ENCODE data around the gene ZNF335. TPM values are rescaled to one million over a fixed set of nuclear protein-coding genes. Genes with fewer than 3 reads are reported as not detected.

ZNF335 gene
- total RNA-seq, 1 experiment from 2014 or later = 11.1 TPM

- in situ Hi-C loops (cut with HindIII; ENCODE audit: low sequenced_read_pairs) = no loop called here
- DNase-seq (ENCODE audit: low spot score) = no peak
Observed at GRCh38 chr20:45981261-45981660, 9.3 kb upstream of the ZNF335 start.

GRCh38 chr20:45976086-45976485 lies 4.1 kb upstream of the ZNF335 start:
- no peak for DNase-seq (ENCODE audit: low spot score)
- in situ Hi-C loops (cut with HindIII; ENCODE audit: low sequenced_read_pairs) = no loop called here

- in situ Hi-C loops (cut with HindIII; ENCODE audit: low sequenced_read_pairs) = no loop called here
- DNase-seq (ENCODE audit: low spot score) = no peak
Observed at GRCh38 chr20:45975686-45976085, 3.7 kb upstream of the ZNF335 start.

- in situ Hi-C loops (cut with HindIII; ENCODE audit: low sequenced_read_pairs) = no loop called here
- DNase-seq (ENCODE audit: low spot score) = no peak
Observed at GRCh38 chr20:45974896-45975565, 3.0 kb upstream of the ZNF335 start.

- no peak for DNase-seq (ENCODE audit: low spot score)
- in situ Hi-C loops (cut with HindIII; ENCODE audit: low sequenced_read_pairs) = no loop called here
Observed at GRCh38 chr20:45972500-45973183, 639 bp upstream of the ZNF335 start.

GRCh38 chr20:45971425-45971674 lies 653 bp downstream of the ZNF335 start:
- in situ Hi-C loops (cut with HindIII; ENCODE audit: low sequenced_read_pairs) = no loop called here
- no peak for DNase-seq (ENCODE audit: low spot score)

- in situ Hi-C loops (cut with HindIII; ENCODE audit: low sequenced_read_pairs) = no loop called here
- DNase-seq (ENCODE audit: low spot score) = peak; percentile 39
Observed at GRCh38 chr20:45970646-45971424, 1.2 kb downstream of the ZNF335 start.

GRCh38 chr20:45969712-45970634 lies 2.0 kb downstream of the ZNF335 start:
- DNase-seq (ENCODE audit: low spot score) = peak; percentile 75

GRCh38 chr20:45968801-45969711 lies 2.9 kb downstream of the ZNF335 start:
- DNase-seq (ENCODE audit: low spot score) = no peak
- in situ Hi-C loops (cut with HindIII; ENCODE audit: low sequenced_read_pairs) = no loop called here

More at GRCh38 chr20:45969712-45970634, 2.0 kb downstream of the ZNF335 start:
- in situ Hi-C loops (cut with HindIII; ENCODE audit: low sequenced_read_pairs) = no loop called here

GRCh38 chr20:45968081-45968671 lies 3.8 kb downstream of the ZNF335 start:
- no peak for DNase-seq (ENCODE audit: low spot score)
- in situ Hi-C loops (cut with HindIII; ENCODE audit: low sequenced_read_pairs) = no loop called here

- DNase-seq (ENCODE audit: low spot score) = no peak
- in situ Hi-C loops (cut with HindIII; ENCODE audit: low sequenced_read_pairs) = no loop called here
Observed at GRCh38 chr20:45967551-45968080, 4.4 kb downstream of the ZNF335 start.

GRCh38 chr20:45965169-45966002 lies 6.6 kb downstream of the ZNF335 start:
- in situ Hi-C loops (cut with HindIII; ENCODE audit: low sequenced_read_pairs) = no loop called here
- DNase-seq (ENCODE audit: low spot score) = no peak

- in situ Hi-C loops (cut with HindIII; ENCODE audit: low sequenced_read_pairs) = no loop called here
- no peak for DNase-seq (ENCODE audit: low spot score)
Observed at GRCh38 chr20:45964006-45964400, 8.0 kb downstream of the ZNF335 start.

GRCh38 chr20:45963059-45964005 lies 8.7 kb downstream of the ZNF335 start:
- peak; percentile 84 for DNase-seq (ENCODE audit: low spot score)
- in situ Hi-C loops (cut with HindIII; ENCODE audit: low sequenced_read_pairs) = no loop called here

GRCh38 chr20:45962031-45962755 lies 9.8 kb downstream of the ZNF335 start:
- no peak for DNase-seq (ENCODE audit: low spot score)
- in situ Hi-C loops (cut with HindIII; ENCODE audit: low sequenced_read_pairs) = no loop called here
